Tibial artery (tissue), 4 donors: Measurements from ENCODE around the gene TBC1D4.

Source experiments
- DNase-seq, 2 donors: peaks; one replicate each; pipeline ENCODE4 v3.0.0-alpha.2; 2019
- H3K27ac ChIP-seq, 2 donors: fragments of 200-600 bp; sonication (generic) in 1 of 2; 1 replicate in 1 of 2; 2 replicates in 1 of 2; pipeline ENCODE4 v1.5.1; 2018 to 2019; ENCODE audit warnings: mild to moderate bottlenecking in 1 of 2
- H3K27me3 ChIP-seq, 2 donors: fragments of 200-600 bp; sonication (generic) in 1 of 2; one replicate each; pipeline versions ENCODE4 v1.5.1 to v1.6.0; 2016 to 2019
- H3K36me3 ChIP-seq, 3 donors: fragments of 200-600 bp; sonication (generic) in 2 of 3; one replicate each; pipeline ENCODE4 v1.5.1; 2016 to 2019; ENCODE audit warnings: mild to moderate bottlenecking in 2 of 3
- H3K4me1 ChIP-seq, 4 donors: fragments of 200-600 bp; sonication (generic) in 2 of 4; 1 replicate in 3 of 4; 2 replicates in 1 of 4; pipeline ENCODE4 v1.5.1; 2016 to 2019
- H3K4me3 ChIP-seq, 2 donors: fragments of 200-600 bp; sonication (generic) in 1 of 2; 1 replicate in 1 of 2; 2 replicates in 1 of 2; pipeline ENCODE4 v1.5.1; 2018 to 2019; ENCODE audit warnings: mild to moderate bottlenecking in 2 of 2
- H3K9me3 ChIP-seq, 3 donors: fragments of 200-600 bp; sonication (generic) in 1 of 3; one replicate each; pipeline ENCODE4 v1.5.1; 2016 to 2019
- CTCF ChIP-seq, 2 experiments: fragments of 200-600 bp in 1 of 2; fragments of 450-650 bp in 1 of 2; IDR thresholded peaks; one replicate each; pipeline ENCODE4 v1.5.1; 2017 to 2019; ENCODE audit warnings: antibody characterized with exemption in 2 of 2, mild to moderate bottlenecking in 1 of 2, moderate library complexity in 1 of 2
- intact Hi-C: fragments of 100-400 bp; cut with DNase I; formaldehyde crosslinking; loops from one replicate; pipeline ENCODE4 v1.15.0; 2023; ENCODE audit warnings: low total_unique reads

Gene TBC1D4

GRCh38 chr13:75507027-75508001 is 25.3 kb upstream of the TBC1D4 start:
- H3K9me3 ChIP-seq = no peaks in the 10 kb centered on the region
- H3K4me3 ChIP-seq = no peak overlapping the region
- no peak overlapping the region for H3K27ac ChIP-seq
- TF ChIP-seq CTCF (IDR thresholded peaks at IDR 0.05) = no peak
- no peak for DNase-seq
- intact Hi-C loops = no loop called here
- H3K27me3 ChIP-seq = no peaks in the 10 kb centered on the region
- no peaks in the 10 kb centered on the region for H3K36me3 ChIP-seq
- no peaks in the 10 kb centered on the region for H3K4me1 ChIP-seq

GRCh38 chr13:75506018-75506417 is 24.0 kb upstream of the TBC1D4 start:
- no peak overlapping the region for H3K27ac ChIP-seq
- intact Hi-C loops = no loop called here
- no peaks in the 10 kb centered on the region for H3K9me3 ChIP-seq
- no peak for TF ChIP-seq CTCF (IDR thresholded peaks at IDR 0.05)
- H3K36me3 ChIP-seq = no peaks in the 10 kb centered on the region
- no peaks in the 10 kb centered on the region for H3K27me3 ChIP-seq
- DNase-seq = no peak
- no peak overlapping the region for H3K4me3 ChIP-seq
- no peaks in the 10 kb centered on the region for H3K4me1 ChIP-seq

GRCh38 chr13:75505327-75505726 is 23.4 kb upstream of the TBC1D4 start:
- H3K27me3 ChIP-seq = no peaks in the 10 kb centered on the region
- TF ChIP-seq CTCF (IDR thresholded peaks at IDR 0.05) = no peak

GRCh38 chr13:75495938-75496337 is 14.0 kb upstream of the TBC1D4 start:
- H3K4me3 ChIP-seq = no peak overlapping the region
- no peak for DNase-seq
- H3K27me3 ChIP-seq = no peaks in the 10 kb centered on the region
- no peak for TF ChIP-seq CTCF (IDR thresholded peaks at IDR 0.05)
- no peaks in the 10 kb centered on the region for H3K9me3 ChIP-seq
- no peak overlapping the region for H3K27ac ChIP-seq
- no peaks in the 10 kb centered on the region for H3K4me1 ChIP-seq
- H3K36me3 ChIP-seq = no peaks in the 10 kb centered on the region
- intact Hi-C loops = no loop called here

More at GRCh38 chr13:75505327-75505726, 23.4 kb upstream of the TBC1D4 start:
- DNase-seq = no peak
- no peaks in the 10 kb centered on the region for H3K36me3 ChIP-seq
- no peak overlapping the region for H3K4me3 ChIP-seq
- no peaks in the 10 kb centered on the region for H3K9me3 ChIP-seq
- intact Hi-C loops = no loop called here
- no peak overlapping the region for H3K27ac ChIP-seq
- H3K4me1 ChIP-seq = no peaks in the 10 kb centered on the region

- H3K27ac ChIP-seq = no peak overlapping the region
- no peak for DNase-seq
- H3K4me3 ChIP-seq = no peak overlapping the region
- H3K9me3 ChIP-seq = no peaks in the 10 kb centered on the region
- H3K36me3 ChIP-seq = no peaks in the 10 kb centered on the region
- no peaks in the 10 kb centered on the region for H3K4me1 ChIP-seq
- no peaks in the 10 kb centered on the region for H3K27me3 ChIP-seq
- intact Hi-C loops = no loop called here
- no peak for TF ChIP-seq CTCF (IDR thresholded peaks at IDR 0.05)
These were observed 12.5 kb upstream of the TBC1D4 start for GRCh38 chr13:75494491-75494890.
